ENCODE results near the gene TRIM44.

The TRIM44 gene

GRCh38 chr11:35662649-35663407 is at the start of gene TRIM44:
Gene TRIM44, plus strand, starts transcription at chr11:35662775. Its CDS starts 337 bp downstream, at chr11:35663112.
- peak; percentile 83 for DNase-seq

- no peak for DNase-seq
These were observed 47.5 kb upstream of the TRIM44 start for GRCh38 chr11:35614939-35615569.

- peak; percentile 30 for DNase-seq
These were observed 46.4 kb upstream of the TRIM44 start for GRCh38 chr11:35615921-35616900.

GRCh38 chr11:35617316-35617686 is 45.3 kb upstream of the TRIM44 start:
- DNase-seq: no peak

GRCh38 chr11:35617687-35618496 is 44.7 kb upstream of the TRIM44 start, which contains the start of gene FJX1:
Gene FJX1, plus strand, starts transcription at chr11:35618460. Its CDS starts 177 bp downstream, at chr11:35618637.
- DNase-seq: peak; percentile 30

GRCh38 chr11:35618497-35619115 is 44.0 kb upstream of the TRIM44 start:
- peak; percentile 4 for DNase-seq

- DNase-seq: no peak
These were observed 43.3 kb upstream of the TRIM44 start for GRCh38 chr11:35619116-35619854.

GRCh38 chr11:35619855-35620640 is 42.5 kb upstream of the TRIM44 start:
- no peak for DNase-seq

- no peak for DNase-seq
These were observed 41.8 kb upstream of the TRIM44 start for GRCh38 chr11:35620795-35621194.

- DNase-seq: no peak
These were observed 41.0 kb upstream of the TRIM44 start for GRCh38 chr11:35621620-35622019.

GRCh38 chr11:35622070-35622469 is 40.5 kb upstream of the TRIM44 start:
- DNase-seq: no peak

GRCh38 chr11:35623621-35624168 is 38.9 kb upstream of the TRIM44 start:
- no peak for DNase-seq

- no peak for DNase-seq
These were observed 38.3 kb upstream of the TRIM44 start for GRCh38 chr11:35624316-35624715.

GRCh38 chr11:35624781-35625180 is 37.8 kb upstream of the TRIM44 start:
- no peak for DNase-seq

GRCh38 chr11:35626501-35626900 is 36.1 kb upstream of the TRIM44 start:
- no peak for DNase-seq

GRCh38 chr11:35629511-35629910 is 33.1 kb upstream of the TRIM44 start:
- no peak for DNase-seq

- DNase-seq: no peak
These were observed 32.7 kb upstream of the TRIM44 start for GRCh38 chr11:35629914-35630313.

- no peak for DNase-seq
These were observed 30.7 kb upstream of the TRIM44 start for GRCh38 chr11:35631891-35632290.

GRCh38 chr11:35632301-35632700 is 30.3 kb upstream of the TRIM44 start:
- no peak for DNase-seq
